A673 (cell line): ENCODE data around the gene ETV3. TPM values are rescaled to one million over a fixed set of nuclear protein-coding genes. Genes with fewer than 3 reads are reported as not detected.
A peak's percentile ranks its signal among the peaks of the same experiment; 100 is the strongest.

Source experiments
- BruUV-seq: library from RNA; stranded (reverse); fragments of 400-500 nt; replicated peaks from 2 replicates; lab custom pipeline; 2021; lab: Mats Ljungman, UMichigan
- CTCF ChIA-PET: fragments of 300-600 bp; sonication (Branson Sonifier 250); formaldehyde crosslinking; loops from one replicate; lab custom pipeline; 2022; ENCODE audit warnings: antibody characterized with exemption; lab: Charles Lee
- POLR2A ChIA-PET: fragments of 300-600 bp; sonication (Branson Sonifier 250); formaldehyde crosslinking; loops from one replicate; lab custom pipeline; 2022; ENCODE audit warnings: antibody characterized with exemption; ENCODE audit not compliant: low non-redundant PET; lab: Charles Lee
- DNase-seq: peaks from one replicate; pipeline ENCODE4 v3.0.0-alpha.2; 2015; ENCODE audit warnings: low spot score
- H3K27ac ChIP-seq: fragments of 200-600 bp; sonication (generic); 2 replicates; pipeline ENCODE4 v1.5.1; 2016; ENCODE audit warnings: mixed run types, low read depth, mild to moderate bottlenecking, mixed read lengths, antibody characterized with exemption, low read length; ENCODE audit not compliant: poor library complexity, severe bottlenecking
- H3K27me3 ChIP-seq: fragments of 200-600 bp; sonication (generic); replicated peaks from 2 replicates; pipeline ENCODE4 v1.6.1; 2017; ENCODE audit warnings: mixed run types, low read depth, mild to moderate bottlenecking, mixed read lengths, antibody characterized with exemption, low read length; ENCODE audit not compliant: insufficient read depth, poor library complexity
- H3K36me3 ChIP-seq: fragments of 200-600 bp; sonication (generic); 2 replicates; pipeline ENCODE4 v1.6.1; 2016; ENCODE audit warnings: mixed run types, mild to moderate bottlenecking, mixed read lengths, antibody characterized with exemption, low read length; ENCODE audit not compliant: insufficient read depth, poor library complexity, severe bottlenecking
- H3K4me1 ChIP-seq: fragments of 200-600 bp; sonication (generic); 2 replicates; pipeline ENCODE4 v1.6.1; 2017; ENCODE audit warnings: mixed run types, mild to moderate bottlenecking, mixed read lengths, antibody characterized with exemption, low read length; ENCODE audit not compliant: insufficient read depth, poor library complexity, severe bottlenecking
- H3K4me3 ChIP-seq: fragments of 200-600 bp; sonication (generic); 2 replicates; pipeline ENCODE4 v1.5.1; 2016; ENCODE audit warnings: low read depth, mixed run types, mild to moderate bottlenecking, mixed read lengths, low read length; ENCODE audit not compliant: poor library complexity, severe bottlenecking
- H3K9me3 ChIP-seq: fragments of 200-600 bp; sonication (generic); 2 replicates; pipeline ENCODE4 v1.6.1; 2016; ENCODE audit warnings: mixed run types, low read depth, mild to moderate bottlenecking, mixed read lengths, antibody characterized with exemption, low read length; ENCODE audit not compliant: poor library complexity, severe bottlenecking
- EZH2 ChIP-seq: fragments of 200-600 bp; sonication (generic); IDR thresholded peaks from 2 replicates; pipeline ENCODE4 v1.6.1; 2017; ENCODE audit warnings: borderline replicate concordance, low read depth, mild to moderate bottlenecking, mixed read lengths, antibody characterized with exemption, low read length; ENCODE audit not compliant: poor library complexity, severe bottlenecking
- intact Hi-C: fragments of 100-400 bp; cut with micrococcal nuclease; formaldehyde crosslinking; loops from one replicate; pipeline ENCODE4 v1.10.0; 2022; ENCODE audit not compliant: unreplicated experiment
- total RNA-seq: library from RNA; stranded (reverse); gene quantifications from 2 replicates; pipeline ENCODE4 v1.2.3, GENCODE V29; 2021
- TF ChIP-seq, protein P1 (sequence below): fragments of 300-800, 200-600 bp; sonication (generic); conservative IDR thresholded peaks from 2 replicates; pipeline ENCODE4 v1.5.1; 2017; ENCODE audit warnings: low read depth, mild to moderate bottlenecking, antibody characterized with exemption, low read length, moderate library complexity, mixed read lengths

The ETV3 gene
- total RNA-seq, 1 experiment from 2014 or later: 46.1 TPM

GRCh38 chr1:157077394-157077793 lies 60.8 kb downstream of the ETV3 start:
- intact Hi-C loops: no loop called here
- H3K4me1 ChIP-seq: no peaks in the 10 kb centered on the region
- no peaks in the 10 kb centered on the region for H3K9me3 ChIP-seq
- POLR2A ChIA-PET: no interaction called here
- BruUV-seq: no TSS peak
- no peaks in the 10 kb centered on the region for H3K27me3 ChIP-seq
- no peak for DNase-seq
- CTCF ChIA-PET: interaction anchor here (0.5 kb wide), 1 partner anchor 1987 kb away, joined by 3 read pairs; no protein-coding TSS in a partner anchor
- no peak overlapping the region for H3K27ac ChIP-seq
- no peak overlapping the region for H3K4me3 ChIP-seq
- TF ChIP-seq EZH2: no peak
- TF ChIP-seq, protein P1, sequence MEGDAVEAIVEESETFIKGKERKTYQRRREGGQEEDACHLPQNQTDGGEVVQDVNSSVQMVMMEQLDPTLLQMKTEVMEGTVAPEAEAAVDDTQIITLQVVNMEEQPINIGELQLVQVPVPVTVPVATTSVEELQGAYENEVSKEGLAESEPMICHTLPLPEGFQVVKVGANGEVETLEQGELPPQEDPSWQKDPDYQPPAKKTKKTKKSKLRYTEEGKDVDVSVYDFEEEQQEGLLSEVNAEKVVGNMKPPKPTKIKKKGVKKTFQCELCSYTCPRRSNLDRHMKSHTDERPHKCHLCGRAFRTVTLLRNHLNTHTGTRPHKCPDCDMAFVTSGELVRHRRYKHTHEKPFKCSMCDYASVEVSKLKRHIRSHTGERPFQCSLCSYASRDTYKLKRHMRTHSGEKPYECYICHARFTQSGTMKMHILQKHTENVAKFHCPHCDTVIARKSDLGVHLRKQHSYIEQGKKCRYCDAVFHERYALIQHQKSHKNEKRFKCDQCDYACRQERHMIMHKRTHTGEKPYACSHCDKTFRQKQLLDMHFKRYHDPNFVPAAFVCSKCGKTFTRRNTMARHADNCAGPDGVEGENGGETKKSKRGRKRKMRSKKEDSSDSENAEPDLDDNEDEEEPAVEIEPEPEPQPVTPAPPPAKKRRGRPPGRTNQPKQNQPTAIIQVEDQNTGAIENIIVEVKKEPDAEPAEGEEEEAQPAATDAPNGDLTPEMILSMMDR: no peak
- H3K36me3 ChIP-seq: no peaks in the 10 kb centered on the region

DNA sequence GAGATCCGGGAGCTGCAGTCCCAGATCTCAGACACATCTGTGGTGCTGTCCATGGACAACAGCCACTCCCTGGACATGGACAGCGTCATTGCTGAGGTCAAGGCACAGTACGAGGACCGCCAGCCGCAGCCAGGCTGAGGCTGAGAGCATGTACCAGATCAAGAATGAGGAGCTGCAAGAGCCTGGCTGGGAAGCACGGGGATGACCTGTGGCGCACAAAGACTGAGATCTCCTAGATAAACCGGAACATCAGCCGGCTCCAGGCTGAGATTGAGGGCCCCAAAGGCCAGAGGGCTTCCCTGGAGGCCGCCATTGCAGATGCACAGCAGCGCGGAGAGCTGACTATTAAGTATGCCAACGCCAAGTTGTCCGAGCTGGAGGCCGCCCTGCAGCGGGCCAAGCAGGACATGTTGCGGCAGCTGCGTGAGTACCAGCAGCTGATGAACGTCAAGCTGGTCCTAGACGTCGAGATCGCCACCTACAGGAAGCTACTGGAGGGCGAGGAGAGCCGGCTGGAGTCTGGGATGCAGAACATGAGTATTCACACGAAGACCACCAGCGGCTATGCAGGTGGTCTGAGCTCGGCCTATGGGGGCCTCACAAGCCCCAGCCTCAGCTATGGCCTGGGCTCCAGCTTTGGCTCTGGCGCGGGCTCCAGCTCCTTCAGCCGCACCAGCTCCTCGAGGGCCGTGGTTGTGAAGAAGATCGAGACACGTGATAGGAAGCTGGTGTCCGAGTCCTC lies 64.1 kb downstream of the ETV3 start:
- H3K27me3 ChIP-seq: no peaks in the 10 kb centered on the region
- H3K4me3 ChIP-seq: no peak overlapping the region
- no TSS peak for BruUV-seq
- no peak overlapping the region for H3K27ac ChIP-seq
- peaks cover 10% of the 10 kb centered on the region for H3K4me1 ChIP-seq
- ChIA-PET POLR2A (no interaction called here), CTCF (interaction anchor here (0.5 to 1.1 kb wide), 4 partner anchors 16 to 388 kb away, joined by 3 to 5 read pairs (median 3); no protein-coding TSS in a partner anchor)
- H3K36me3 ChIP-seq: no peaks in the 10 kb centered on the region
- DNase-seq: peak; percentile 76
- TF ChIP-seq, protein P1: peak; percentile 80
- no peak for TF ChIP-seq EZH2
- H3K9me3 ChIP-seq: no peaks in the 10 kb centered on the region
- intact Hi-C loops: loop anchor here (5.0 kb wide), 1 partner anchor 162 kb away; no protein-coding TSS in a partner anchor

Other genes starting within 250 kb of the ETV3 start
- 0.35 and 0.52 TPM in 2 replicates for gene PEAR1, start 244.7 kb downstream of the ETV3 start, total RNA-seq
- gene LRRC71, start 217.8 kb downstream of the ETV3 start, total RNA-seq: not detected in 2 replicates
- 25.3 and 32.3 TPM in 2 replicates for gene ARHGEF11, start 92.7 kb downstream of the ETV3 start, total RNA-seq
- gene ETV3L, start 38.6 kb downstream of the ETV3 start, total RNA-seq: not detected in 2 replicates